ENCODE measurements around the gene ARID1B.

Gene ARID1B

DNA sequence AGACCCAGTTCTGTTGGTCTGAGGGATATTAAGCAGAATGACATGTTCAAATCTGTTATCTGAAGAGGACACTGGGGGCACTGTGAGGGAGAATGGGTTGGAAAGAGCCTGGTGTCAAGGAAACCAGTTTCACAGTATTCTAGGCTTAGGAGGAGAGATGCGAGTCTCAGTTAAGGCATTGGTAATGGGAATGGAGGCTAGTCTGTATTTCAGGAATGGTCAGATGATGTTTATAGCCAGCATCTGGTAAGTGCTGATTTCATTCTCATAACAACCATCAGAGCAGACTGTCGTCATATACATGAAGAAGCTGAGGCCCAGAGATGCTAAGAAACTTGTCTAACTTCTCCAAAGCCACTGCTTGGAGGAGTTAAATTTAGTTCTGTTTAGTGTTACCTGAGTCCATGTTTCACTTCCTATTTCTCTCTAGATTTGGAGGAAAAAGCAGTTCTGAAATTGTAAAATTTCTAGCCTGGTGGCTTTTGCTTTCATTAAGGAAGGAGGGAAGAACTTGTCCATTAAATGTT lies 242.0 kb downstream of the ARID1B start:
- no CpG with 5 or more reads among the region's 2 CpGs for WGBS, 2 donors (ENCODE audit: extremely low coverage in 2 of 2, insufficient read length in 2 of 2, insufficient replicate concordance in 1 of 2)
- DNase-seq (ENCODE audit: low spot score): no peak
- Histone ChIP-seq H2AFZ (ENCODE audit: low read length) (no peak overlapping the region), H2BK5ac (ENCODE audit: low read length) (no peak overlapping the region), H4K8ac (ENCODE audit: low read depth, low read length) (no peak overlapping the region), H3K27ac (replicated peaks; ENCODE audit: low read length) (no peak overlapping the region), H2BK12ac (ENCODE audit: low read length) (no peak overlapping the region), H2BK120ac (ENCODE audit: low read depth, low read length) (no peak overlapping the region), H3K23ac (ENCODE audit: low read depth, low read length, poor library complexity) (no peak overlapping the region), H3K14ac (ENCODE audit: low read length) (no peak overlapping the region), H4K91ac (ENCODE audit: low read depth, low read length, poor library complexity) (no peak overlapping the region), H2BK15ac (ENCODE audit: low read length) (no peak overlapping the region), H3K27me3 (ENCODE audit: control insufficient read depth in 3 of 3, insufficient read depth in 3 of 3, low read depth in 1 of 3, low read length in 3 of 3) (no peaks in the 10 kb centered on the region), H3K18ac (ENCODE audit: low read length) (no peak overlapping the region), H3K36me3 (replicated peaks in 1 of 2; ENCODE audit: control insufficient read depth in 2 of 2, insufficient read depth in 2 of 2, low read length in 2 of 2) (no peaks in the 10 kb centered on the region), H3K79me1 (ENCODE audit: low read depth, low read length) (peaks cover 2% of the 10 kb centered on the region), H3K4me2 (ENCODE audit: insufficient read depth, low read length, poor library complexity, severe bottlenecking) (no peak overlapping the region), H3K4me1 (ENCODE audit: control insufficient read depth in 2 of 2, insufficient read depth in 1 of 2, low read depth in 1 of 2, low read length in 2 of 2) (peaks cover 11 to 27% of the 10 kb centered on the region in 2 donors), H2AK5ac (ENCODE audit: low read depth, low read length) (no peak overlapping the region), H3K9ac (ENCODE audit: low read depth, low read length, poor library complexity) (no peak overlapping the region), H3K4ac (ENCODE audit: low read length) (no peak overlapping the region), H3K9me3 (replicated peaks in 1 of 2; ENCODE audit: control insufficient read depth in 2 of 2, insufficient read depth in 1 of 2, low read depth in 1 of 2, low read length in 2 of 2) (no peaks in the 10 kb centered on the region), H3K4me3 (ENCODE audit: low read length in 2 of 2) (no peak overlapping the region)

DNA sequence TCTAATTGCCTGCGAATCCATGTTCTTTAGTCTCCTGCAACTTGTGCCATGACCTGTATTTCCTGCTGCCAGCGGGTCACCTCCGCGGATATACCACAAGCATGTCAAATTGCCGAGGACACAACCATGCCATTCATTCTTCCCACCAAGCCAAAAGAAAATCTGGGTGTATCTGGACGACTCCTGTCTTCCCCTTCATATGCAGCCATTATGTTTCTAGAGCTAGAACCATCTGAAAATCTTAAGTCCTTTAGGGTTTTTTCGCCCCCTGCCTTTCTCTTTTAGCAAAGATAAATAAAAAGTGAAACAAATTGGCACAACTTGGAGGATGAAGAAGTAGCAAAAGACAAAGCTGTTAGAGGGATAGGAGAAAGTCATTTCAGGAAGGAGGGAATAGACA lies 242.6 kb downstream of the ARID1B start:
- H2BK5ac ChIP-seq (ENCODE audit: low read length): no peak overlapping the region
- H2BK15ac ChIP-seq (ENCODE audit: low read length): no peak overlapping the region
- no peak overlapping the region for H3K4me2 ChIP-seq (ENCODE audit: insufficient read depth, low read length, poor library complexity, severe bottlenecking)
- H3K27ac ChIP-seq (replicated peaks; ENCODE audit: low read length): no peak overlapping the region
- H2AK5ac ChIP-seq (ENCODE audit: low read depth, low read length): no peak overlapping the region
- no peaks in the 10 kb centered on the region for H3K27me3 ChIP-seq (ENCODE audit: control insufficient read depth in 3 of 3, insufficient read depth in 3 of 3, low read depth in 1 of 3, low read length in 3 of 3)
- no peaks in the 10 kb centered on the region for H3K36me3 ChIP-seq (replicated peaks in 1 of 2; ENCODE audit: control insufficient read depth in 2 of 2, insufficient read depth in 2 of 2, low read length in 2 of 2)
- no peak for DNase-seq (ENCODE audit: low spot score)
- H2AFZ ChIP-seq (ENCODE audit: low read length): no peak overlapping the region
- no peak overlapping the region for H3K4ac ChIP-seq (ENCODE audit: low read length)
- H4K8ac ChIP-seq (ENCODE audit: low read depth, low read length): no peak overlapping the region
- no peak overlapping the region for H3K18ac ChIP-seq (ENCODE audit: low read length)
- WGBS, 2 donors (ENCODE audit: extremely low coverage in 2 of 2, insufficient read length in 2 of 2, insufficient replicate concordance in 1 of 2): no CpG with 5 or more reads among the region's 7 CpGs
- no peak overlapping the region for H2BK12ac ChIP-seq (ENCODE audit: low read length)
- H4K91ac ChIP-seq (ENCODE audit: low read depth, low read length, poor library complexity): no peak overlapping the region
- no peak overlapping the region for H3K4me3 ChIP-seq (ENCODE audit: low read length in 2 of 2)
- H3K79me1 ChIP-seq (ENCODE audit: low read depth, low read length): peaks cover 2% of the 10 kb centered on the region
- H3K9me3 ChIP-seq (replicated peaks in 1 of 2; ENCODE audit: control insufficient read depth in 2 of 2, insufficient read depth in 1 of 2, low read depth in 1 of 2, low read length in 2 of 2): no peaks in the 10 kb centered on the region
- no peak overlapping the region for H3K14ac ChIP-seq (ENCODE audit: low read length)
- no peak overlapping the region for H3K23ac ChIP-seq (ENCODE audit: low read depth, low read length, poor library complexity)
- peaks cover 11 to 24% of the 10 kb centered on the region in 2 donors for H3K4me1 ChIP-seq (ENCODE audit: control insufficient read depth in 2 of 2, insufficient read depth in 1 of 2, low read depth in 1 of 2, low read length in 2 of 2)
- H3K9ac ChIP-seq (ENCODE audit: low read depth, low read length, poor library complexity): no peak overlapping the region
- H2BK120ac ChIP-seq (ENCODE audit: low read depth, low read length): no peak overlapping the region

DNA sequence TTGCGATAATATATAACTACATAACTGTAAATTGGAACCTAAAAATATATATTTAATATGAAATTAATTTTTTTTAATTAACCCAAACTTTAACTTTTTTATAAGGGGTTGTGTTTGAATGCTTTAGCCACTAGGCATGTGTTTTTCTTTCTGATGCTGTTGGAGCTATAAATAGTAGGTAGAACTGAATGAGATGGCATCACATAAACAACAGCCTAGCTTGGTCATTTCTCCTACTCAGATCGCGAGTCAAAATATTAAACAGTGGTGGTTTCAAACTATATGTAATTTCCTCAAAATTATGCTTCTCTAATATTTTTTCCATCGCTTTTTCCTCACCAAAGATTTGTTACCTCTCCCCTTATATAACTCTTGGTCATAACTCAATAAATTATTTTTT lies 243.2 kb downstream of the ARID1B start:
- H3K4me1 ChIP-seq (ENCODE audit: control insufficient read depth in 2 of 2, insufficient read depth in 1 of 2, low read depth in 1 of 2, low read length in 2 of 2): peaks cover 11 to 21% of the 10 kb centered on the region in 2 donors
- H2AFZ ChIP-seq (ENCODE audit: low read length): peak overlapping the region; percentile 92
- H2BK5ac ChIP-seq (ENCODE audit: low read length): no peak overlapping the region
- no peak overlapping the region for H2BK12ac ChIP-seq (ENCODE audit: low read length)
- H3K14ac ChIP-seq (ENCODE audit: low read length): no peak overlapping the region
- no peak overlapping the region for H3K18ac ChIP-seq (ENCODE audit: low read length)
- H4K8ac ChIP-seq (ENCODE audit: low read depth, low read length): no peak overlapping the region
- no peak for DNase-seq (ENCODE audit: low spot score)
- no peak overlapping the region for H3K9ac ChIP-seq (ENCODE audit: low read depth, low read length, poor library complexity)
- H3K27ac ChIP-seq (replicated peaks; ENCODE audit: low read length): no peak overlapping the region
- H2BK120ac ChIP-seq (ENCODE audit: low read depth, low read length): no peak overlapping the region
- H4K91ac ChIP-seq (ENCODE audit: low read depth, low read length, poor library complexity): no peak overlapping the region
- no peak overlapping the region for H3K4me2 ChIP-seq (ENCODE audit: insufficient read depth, low read length, poor library complexity, severe bottlenecking)
- no peak overlapping the region for H2BK15ac ChIP-seq (ENCODE audit: low read length)
- peaks cover 0 to 2% of the 10 kb centered on the region in 2 donors for H3K9me3 ChIP-seq (replicated peaks in 1 of 2; ENCODE audit: control insufficient read depth in 2 of 2, insufficient read depth in 1 of 2, low read depth in 1 of 2, low read length in 2 of 2)
- H3K23ac ChIP-seq (ENCODE audit: low read depth, low read length, poor library complexity): no peak overlapping the region
- peaks cover 2% of the 10 kb centered on the region for H3K79me1 ChIP-seq (ENCODE audit: low read depth, low read length)
- no peaks in the 10 kb centered on the region for H3K36me3 ChIP-seq (replicated peaks in 1 of 2; ENCODE audit: control insufficient read depth in 2 of 2, insufficient read depth in 2 of 2, low read length in 2 of 2)
- WGBS, 2 donors (ENCODE audit: extremely low coverage in 2 of 2, insufficient read length in 2 of 2, insufficient replicate concordance in 1 of 2): no CpG with 5 or more reads among the region's 4 CpGs
- H3K27me3 ChIP-seq (ENCODE audit: control insufficient read depth in 3 of 3, insufficient read depth in 3 of 3, low read depth in 1 of 3, low read length in 3 of 3): no peaks in the 10 kb centered on the region
- no peak overlapping the region for H3K4ac ChIP-seq (ENCODE audit: low read length)
- peak overlapping the region in 1 of 2 donors; percentile 69 for H3K4me3 ChIP-seq (ENCODE audit: low read length in 2 of 2)
- H2AK5ac ChIP-seq (ENCODE audit: low read depth, low read length): no peak overlapping the region

DNA sequence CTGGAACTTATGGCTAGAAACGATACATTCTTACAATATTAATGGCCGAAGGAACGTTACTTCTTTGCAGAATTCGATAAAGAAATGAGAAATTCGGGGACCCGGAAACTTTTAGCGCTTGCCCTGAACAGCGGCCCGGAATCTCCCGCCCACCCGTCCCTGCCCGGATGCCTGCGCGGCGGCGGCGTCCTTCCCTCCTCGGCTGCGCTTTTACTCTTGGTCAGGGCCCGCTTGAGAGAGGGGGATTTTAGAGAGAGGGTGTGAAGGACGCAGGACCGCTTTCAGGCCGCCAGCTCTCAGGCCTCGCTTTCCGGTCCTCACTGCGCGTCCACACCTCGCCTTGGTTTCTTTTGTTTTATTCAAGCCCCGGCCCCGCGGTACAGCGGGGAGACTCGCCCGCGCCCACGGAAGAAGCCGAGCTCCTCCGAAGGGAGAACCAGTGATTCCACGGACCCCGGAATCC lies 243.7 kb downstream of the ARID1B start:
- Histone ChIP-seq H2BK5ac (ENCODE audit: low read length) (peak overlapping the region; percentile 97), H4K8ac (ENCODE audit: low read depth, low read length) (no peak overlapping the region), H2BK120ac (ENCODE audit: low read depth, low read length) (peak overlapping the region; percentile 28), H2BK12ac (ENCODE audit: low read length) (no peak overlapping the region), H4K91ac (ENCODE audit: low read depth, low read length, poor library complexity) (peak overlapping the region; percentile 77), H3K23ac (ENCODE audit: low read depth, low read length, poor library complexity) (peak overlapping the region; percentile 99), H3K4me3 (ENCODE audit: low read length in 2 of 2) (peak overlapping the region; percentile 69 to 91), H3K36me3 (replicated peaks in 1 of 2; ENCODE audit: control insufficient read depth in 2 of 2, insufficient read depth in 2 of 2, low read length in 2 of 2) (no peaks in the 10 kb centered on the region), H3K4ac (ENCODE audit: low read length) (no peak overlapping the region), H3K9me3 (replicated peaks in 1 of 2; ENCODE audit: control insufficient read depth in 2 of 2, insufficient read depth in 1 of 2, low read depth in 1 of 2, low read length in 2 of 2) (peaks cover 0 to 4% of the 10 kb centered on the region in 2 donors), H3K9ac (ENCODE audit: low read depth, low read length, poor library complexity) (peak overlapping the region; percentile 97), H2BK15ac (ENCODE audit: low read length) (no peak overlapping the region), H3K18ac (ENCODE audit: low read length) (peak overlapping the region; percentile 99), H3K27ac (replicated peaks; ENCODE audit: low read length) (peak overlapping the region; percentile 97), H3K79me1 (ENCODE audit: low read depth, low read length) (peaks cover 2% of the 10 kb centered on the region), H3K4me2 (ENCODE audit: insufficient read depth, low read length, poor library complexity, severe bottlenecking) (peak overlapping the region; percentile 87), H3K27me3 (ENCODE audit: control insufficient read depth in 3 of 3, insufficient read depth in 3 of 3, low read depth in 1 of 3, low read length in 3 of 3) (no peaks in the 10 kb centered on the region), H2AK5ac (ENCODE audit: low read depth, low read length) (peak overlapping the region; percentile 70), H2AFZ (ENCODE audit: low read length) (peak overlapping the region; percentile 92), H3K4me1 (ENCODE audit: control insufficient read depth in 2 of 2, insufficient read depth in 1 of 2, low read depth in 1 of 2, low read length in 2 of 2) (peaks cover 8 to 21% of the 10 kb centered on the region in 2 donors), H3K14ac (ENCODE audit: low read length) (no peak overlapping the region)
- DNase-seq (ENCODE audit: low spot score): no peak
- WGBS, 2 donors (ENCODE audit: extremely low coverage in 2 of 2, insufficient read length in 2 of 2, insufficient replicate concordance in 1 of 2): no CpG with 5 or more reads among the region's 40 CpGs
